Fibroblast of skin of back (primary cell): ENCODE results near the gene PIP4K2A.
"Not testable (repeated sequence)": the region's sequence is repeated elsewhere in the genome, so short reads cannot be mapped to it uniquely, and the experiment has no call there.

Experiments used
- DNase-seq: peaks from one replicate; pipeline ENCODE4 v3.0.0-alpha.2; 2013

The PIP4K2A gene

GRCh38 chr10:22508214-22508613 is 206.2 kb downstream of the PIP4K2A start:
- not testable (repeated sequence) for DNase-seq

DNA sequence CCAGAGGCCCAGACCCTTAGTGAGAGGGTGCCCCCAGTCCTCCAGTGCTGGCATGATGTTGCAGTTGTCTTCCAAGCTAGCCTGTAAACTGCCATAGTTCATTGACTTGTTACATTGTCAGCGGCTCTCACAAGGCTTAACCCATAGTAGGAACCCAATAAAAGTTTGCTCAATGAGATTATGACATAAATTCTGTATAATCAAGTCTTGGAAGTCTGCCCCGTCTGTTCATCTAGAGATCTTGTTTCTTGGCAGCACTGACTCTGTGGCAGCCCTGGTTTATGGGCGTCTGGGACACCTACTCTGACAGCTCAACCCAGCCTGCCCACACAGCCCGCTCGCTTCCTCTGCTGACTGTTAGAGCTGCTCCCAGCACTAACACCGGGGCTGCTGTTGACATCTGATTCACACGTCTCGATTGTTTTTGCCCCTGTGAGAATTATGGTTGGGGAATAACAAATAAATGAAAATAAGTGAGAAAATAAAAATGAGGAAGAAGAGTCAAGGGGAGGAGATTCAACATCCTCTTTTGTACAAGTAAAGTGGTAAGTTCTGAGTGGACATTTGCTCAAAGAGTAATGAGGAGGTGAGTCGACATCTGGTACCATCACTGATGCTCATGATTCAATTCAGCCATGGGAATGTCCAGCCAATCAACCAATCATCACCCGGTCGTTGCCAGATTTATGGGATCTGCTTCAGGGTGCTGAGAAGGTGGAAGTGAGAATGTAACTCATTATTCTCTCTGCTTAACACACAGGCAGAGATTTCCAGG is 208.3 kb downstream of the PIP4K2A start:
- DNase-seq, result no peak

- no peak for DNase-seq
Measured at GRCh38 chr10:22504766-22505165, 209.6 kb downstream of the PIP4K2A start.

- peak; percentile 6 for DNase-seq
Measured at GRCh38 chr10:22503315-22504088, 210.9 kb downstream of the PIP4K2A start.

GRCh38 chr10:22501863-22502262 is 212.5 kb downstream of the PIP4K2A start:
- no peak for DNase-seq

DNA sequence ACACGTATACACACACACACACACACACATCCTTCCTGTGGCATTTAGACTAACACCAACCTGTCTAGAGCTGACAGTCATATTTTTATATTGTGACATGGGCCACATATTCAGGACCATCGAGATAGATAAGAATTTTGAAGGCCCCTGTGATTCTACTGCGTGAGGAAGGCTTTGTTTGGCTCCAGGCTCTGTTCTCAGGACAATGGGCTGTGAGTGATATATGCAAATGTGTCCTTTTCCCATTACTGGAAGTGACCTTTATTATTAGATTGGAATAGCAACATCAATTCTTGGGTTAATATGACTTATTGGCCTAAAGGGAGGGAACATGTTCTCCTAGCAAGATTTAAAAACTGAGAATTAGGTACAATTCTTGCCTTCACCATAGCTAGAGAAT is 213.0 kb downstream of the PIP4K2A start:
- DNase-seq, result no peak

GRCh38 chr10:22500656-22501340 is 213.6 kb downstream of the PIP4K2A start:
- no peak for DNase-seq

GRCh38 chr10:22499973-22500372 is 214.4 kb downstream of the PIP4K2A start:
- not testable (repeated sequence) for DNase-seq

- no peak for DNase-seq
Measured at GRCh38 chr10:22495396-22495795, 219.0 kb downstream of the PIP4K2A start.

GRCh38 chr10:22494007-22494406 is 220.4 kb downstream of the PIP4K2A start:
- no peak for DNase-seq

DNA sequence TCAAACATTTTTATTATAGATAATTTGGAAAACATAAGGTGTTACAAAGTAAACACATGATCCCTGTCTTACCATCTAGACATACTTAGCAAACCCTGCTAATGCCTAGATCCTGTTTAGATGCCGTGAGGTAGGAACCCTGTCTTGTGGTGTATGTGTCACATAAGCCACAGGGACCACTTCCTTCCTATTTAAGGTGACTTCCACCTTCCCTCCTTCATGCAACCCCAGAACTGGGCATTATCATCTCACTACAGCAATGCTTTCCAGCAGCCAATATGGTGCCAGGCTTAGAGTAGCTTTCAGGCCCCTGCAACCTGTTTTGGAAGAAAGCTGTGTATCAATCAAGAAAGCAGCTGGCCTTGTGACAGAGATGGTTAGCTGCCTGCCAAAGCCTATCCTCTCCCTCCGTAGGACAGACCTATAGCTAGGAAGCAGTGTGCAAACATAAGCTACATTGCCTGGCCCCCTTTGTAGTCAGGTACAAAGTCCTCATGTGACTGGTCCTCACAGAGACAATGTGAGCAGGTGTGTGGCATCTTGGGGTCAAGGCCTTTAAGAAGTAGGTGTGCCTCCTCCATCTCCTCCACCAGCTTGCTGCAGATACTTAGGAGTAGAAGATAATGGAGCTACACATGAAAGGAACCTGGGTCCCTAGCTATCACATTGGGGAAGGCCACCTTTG is 222.3 kb downstream of the PIP4K2A start:
- DNase-seq, result no peak

DNA sequence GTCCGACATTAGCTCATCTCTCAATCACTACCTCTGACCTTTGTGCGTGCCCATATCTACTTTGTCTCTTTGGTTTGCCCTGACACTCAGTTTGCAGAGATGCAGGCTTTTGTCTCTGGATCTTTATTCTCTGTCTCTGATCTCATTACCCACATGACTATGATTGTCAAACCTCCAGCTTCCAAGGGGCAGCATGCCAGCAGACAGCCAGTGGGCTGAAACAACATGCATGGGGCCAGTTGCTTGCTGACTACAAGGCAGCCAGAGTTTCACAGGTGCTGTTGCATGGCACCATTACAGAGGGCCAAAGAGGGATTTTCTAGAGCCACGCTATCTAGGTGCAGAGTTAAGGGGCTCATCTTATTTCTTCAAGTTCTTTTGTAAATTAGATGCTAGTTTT is 222.9 kb downstream of the PIP4K2A start:
- DNase-seq, result no peak

GRCh38 chr10:22489975-22490374 is 224.4 kb downstream of the PIP4K2A start:
- DNase-seq, result no peak

GRCh38 chr10:22489467-22489866 is 224.9 kb downstream of the PIP4K2A start:
- DNase-seq, result peak; percentile 36

DNA sequence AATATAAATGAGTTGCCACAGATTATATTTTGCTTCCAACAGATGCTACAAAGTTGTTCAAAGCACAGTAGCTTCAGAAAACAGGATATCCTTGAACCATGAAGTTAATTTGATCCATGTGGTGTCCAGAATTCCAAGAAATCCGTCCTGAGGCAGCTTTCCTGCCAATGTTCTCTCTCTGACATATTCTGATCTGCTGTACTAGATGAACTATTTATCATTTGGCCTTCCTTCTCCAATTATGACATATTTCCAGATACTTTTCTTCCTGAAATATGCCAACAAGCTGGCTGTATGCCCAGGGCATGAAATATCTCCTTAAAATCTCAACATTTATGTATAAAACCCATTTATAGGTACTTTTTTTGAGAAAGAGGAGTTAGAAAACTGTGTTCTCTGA is 227.9 kb downstream of the PIP4K2A start:
- DNase-seq, result no peak
